Ecto neural progenitor cell (in vitro differentiated cells): Measurements from ENCODE around the gene EVC.

ENCODE experiments used
- DNase-seq: peaks from one replicate; pipeline ENCODE4 v3.0.0-alpha.2; 2018; ENCODE audit warnings: low spot score

EVC gene

DNA sequence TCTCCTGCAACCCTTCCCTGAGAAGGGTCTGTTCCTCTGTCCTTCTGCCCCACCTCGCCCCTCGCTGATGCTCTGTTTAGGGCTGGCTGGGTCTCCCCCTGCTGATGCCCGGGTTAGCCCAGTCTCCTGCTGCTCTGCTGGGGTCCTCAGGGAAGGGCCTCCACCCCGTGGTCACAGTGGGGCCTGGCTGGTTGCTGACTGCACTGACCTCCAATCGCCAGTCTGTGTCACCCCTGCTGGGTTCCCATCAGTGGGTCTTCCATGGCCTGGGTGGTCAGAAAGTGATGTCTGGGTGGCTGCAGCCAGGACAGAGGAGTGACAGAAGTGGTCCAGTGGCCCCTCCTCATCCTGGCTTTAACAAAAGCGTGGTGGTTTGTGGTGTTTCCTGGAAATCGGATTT lies 44.7 kb downstream of the EVC start:
- no peak for DNase-seq

DNA sequence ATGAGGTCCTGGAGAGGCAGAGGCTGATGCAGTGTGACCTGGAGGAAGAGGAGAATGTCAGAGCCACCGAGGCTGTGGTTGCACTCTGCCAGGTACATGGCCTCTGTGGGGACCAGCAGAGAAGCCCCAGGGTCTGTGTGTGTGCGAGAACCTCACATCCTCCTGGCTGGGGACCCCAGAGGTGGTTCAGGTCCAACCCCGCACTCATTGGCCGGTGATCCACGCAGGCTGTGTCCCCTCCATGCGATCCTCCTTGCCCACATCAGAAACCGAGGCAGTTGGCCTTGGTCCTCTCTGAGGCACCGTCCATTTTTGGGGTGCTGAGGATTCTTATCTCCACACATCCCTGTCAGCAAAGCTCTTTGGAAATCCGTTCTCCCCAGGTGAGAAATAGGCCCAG lies 45.3 kb downstream of the EVC start:
- no peak for DNase-seq

- no peak for DNase-seq
These were observed 46.1 kb downstream of the EVC start for GRCh38 chr4:5757091-5757490.

GRCh38 chr4:5757536-5757935 lies 46.5 kb downstream of the EVC start:
- no peak for DNase-seq

DNA sequence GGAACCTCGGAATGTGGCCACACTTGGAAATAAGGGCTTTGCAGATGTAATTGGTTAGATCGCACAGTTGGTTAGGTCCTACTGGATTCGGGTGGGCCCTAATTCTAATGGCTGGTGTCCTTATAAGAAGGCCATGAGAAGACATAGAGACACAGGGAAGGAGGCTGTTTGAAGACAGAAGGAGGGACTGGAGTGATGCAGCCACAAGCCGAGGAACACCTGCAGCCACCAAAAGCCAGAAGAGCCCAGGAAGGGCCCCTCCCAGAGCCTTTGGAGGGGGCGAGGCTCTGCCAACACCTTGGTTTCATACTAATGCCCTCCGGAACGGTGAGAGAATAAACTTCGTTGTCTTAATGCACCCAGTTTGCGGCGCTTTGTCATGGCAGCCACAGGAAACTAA lies 47.0 kb downstream of the EVC start:
- no peak for DNase-seq

- DNase-seq = no peak
These were observed 47.7 kb downstream of the EVC start for GRCh38 chr4:5758741-5759140.

DNA sequence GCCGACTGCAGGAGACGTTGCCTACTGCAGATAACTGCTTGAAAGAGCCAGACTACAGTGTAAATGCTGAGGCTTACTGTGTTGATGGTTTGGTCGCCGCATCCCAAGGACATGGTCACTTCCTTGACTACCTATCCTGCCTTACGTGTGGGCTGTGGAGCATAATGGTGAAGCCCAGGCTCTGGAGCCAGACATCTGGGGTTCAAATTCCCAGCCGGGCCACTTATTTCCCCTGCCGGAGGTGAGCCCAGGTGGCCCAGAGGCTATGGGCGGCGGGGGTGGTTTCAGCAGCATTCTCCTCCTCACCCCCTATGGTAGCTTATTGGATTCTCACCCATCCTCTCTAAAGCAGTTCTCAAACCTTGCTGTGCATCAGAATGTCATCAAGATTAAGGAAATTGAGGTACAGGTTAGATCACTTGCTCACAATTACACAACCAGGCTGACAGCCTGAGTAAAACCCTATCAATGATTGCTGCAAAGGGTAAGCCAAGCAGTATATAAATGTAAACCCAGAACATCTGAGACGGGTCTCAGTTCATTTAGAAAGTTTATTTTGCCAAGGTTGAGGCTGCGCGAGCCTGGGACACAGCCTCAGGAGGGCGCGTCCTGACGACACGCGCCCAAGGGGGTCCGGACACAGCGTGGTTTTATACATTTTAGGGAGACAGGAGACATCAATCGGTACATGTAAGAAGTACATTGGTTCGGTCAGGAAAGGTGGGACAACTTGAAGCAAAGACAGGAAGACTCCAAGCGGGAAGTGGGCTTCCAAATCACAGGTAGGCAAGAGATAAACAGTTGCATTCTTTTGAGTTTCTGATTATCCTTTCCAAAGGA lies 48.5 kb downstream of the EVC start:
- no peak for DNase-seq

DNA sequence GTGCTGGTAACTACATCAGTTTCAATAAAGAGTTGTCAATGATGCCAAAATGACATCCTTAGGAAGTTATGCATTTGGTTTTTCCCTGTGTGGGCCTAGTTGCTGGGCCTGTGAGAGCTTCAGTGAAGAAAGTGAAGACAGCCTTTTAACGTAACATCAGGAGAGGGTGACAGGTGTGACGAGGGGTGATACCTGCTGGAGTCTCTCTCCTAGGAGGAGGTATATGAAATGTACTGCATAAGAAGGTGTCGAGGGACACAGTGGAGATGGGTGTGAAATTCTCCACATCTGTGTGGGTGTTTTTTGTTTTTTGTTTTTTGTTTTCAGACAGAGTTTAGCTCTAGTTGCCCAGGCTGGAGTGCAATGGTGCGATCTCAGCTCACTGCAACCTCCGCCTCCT lies 49.2 kb downstream of the EVC start:
- DNase-seq = no peak

GRCh38 chr4:5760936-5761480 lies 50.0 kb downstream of the EVC start:
- no peak for DNase-seq

DNA sequence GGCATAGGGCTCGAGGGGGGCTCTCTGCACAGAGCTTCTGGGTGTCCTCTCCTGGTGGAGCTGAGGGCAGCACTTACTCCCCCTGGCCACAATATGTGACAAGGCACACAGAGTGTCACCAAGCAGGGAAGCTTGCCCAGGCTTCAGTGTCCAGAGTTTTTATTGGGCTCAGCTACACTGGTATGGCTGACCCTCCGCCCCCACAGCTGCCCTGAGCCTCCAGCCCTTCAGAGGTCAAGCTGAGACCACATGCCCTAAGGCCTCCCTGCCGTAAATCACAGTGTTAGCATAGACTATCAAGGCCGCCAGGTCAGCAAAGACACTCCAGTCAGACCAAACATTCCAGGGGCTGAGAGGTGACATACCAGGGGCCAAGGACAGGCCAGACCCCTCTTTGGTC lies 59.0 kb downstream of the EVC start:
- no peak for DNase-seq

DNA sequence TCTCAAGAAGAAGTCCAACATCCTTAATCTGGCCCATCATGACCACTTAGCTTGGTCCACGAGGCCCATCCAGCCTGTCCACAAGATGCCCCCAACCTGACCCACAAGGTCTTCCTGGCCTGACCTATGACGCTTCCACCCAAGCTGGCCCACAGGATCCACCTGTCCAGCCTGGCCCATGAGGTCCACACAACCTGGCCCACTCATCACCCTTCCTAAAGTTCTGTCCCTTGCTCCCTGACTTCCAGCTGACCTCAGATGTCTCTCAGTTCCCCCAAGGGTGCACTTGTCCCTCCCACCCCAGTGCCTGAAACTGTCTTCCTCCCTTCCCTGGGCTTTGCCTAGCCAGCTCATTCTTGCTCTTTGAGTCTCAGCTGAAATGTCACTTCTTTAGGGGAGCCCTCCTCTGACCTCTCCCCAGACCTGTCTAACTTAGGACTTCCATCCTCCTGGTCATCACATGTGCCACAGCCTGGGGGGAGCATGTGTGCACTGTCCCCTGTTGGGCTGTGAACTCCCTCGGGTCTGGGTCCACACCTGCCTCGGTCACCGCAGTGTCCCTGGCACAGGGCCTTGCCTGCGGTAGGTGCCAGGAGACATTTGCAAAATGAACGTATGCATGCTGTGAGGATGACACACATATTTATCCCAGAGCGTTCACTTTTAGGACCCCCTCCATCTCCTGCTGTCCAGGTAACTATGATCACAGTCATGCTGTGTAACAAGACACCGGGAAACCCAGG lies 61.7 kb downstream of the EVC start:
- no peak for DNase-seq

- no peak for DNase-seq
These were observed 62.2 kb downstream of the EVC start for GRCh38 chr4:5773271-5773555.

- no peak for DNase-seq
These were observed 63.5 kb downstream of the EVC start for GRCh38 chr4:5774416-5775036.

- DNase-seq = no peak
These were observed 65.5 kb downstream of the EVC start for GRCh38 chr4:5776510-5776909.

GRCh38 chr4:5780831-5781480 lies 70.0 kb downstream of the EVC start:
- DNase-seq = no peak

- DNase-seq = no peak
These were observed 70.7 kb downstream of the EVC start for GRCh38 chr4:5781691-5782090.

DNA sequence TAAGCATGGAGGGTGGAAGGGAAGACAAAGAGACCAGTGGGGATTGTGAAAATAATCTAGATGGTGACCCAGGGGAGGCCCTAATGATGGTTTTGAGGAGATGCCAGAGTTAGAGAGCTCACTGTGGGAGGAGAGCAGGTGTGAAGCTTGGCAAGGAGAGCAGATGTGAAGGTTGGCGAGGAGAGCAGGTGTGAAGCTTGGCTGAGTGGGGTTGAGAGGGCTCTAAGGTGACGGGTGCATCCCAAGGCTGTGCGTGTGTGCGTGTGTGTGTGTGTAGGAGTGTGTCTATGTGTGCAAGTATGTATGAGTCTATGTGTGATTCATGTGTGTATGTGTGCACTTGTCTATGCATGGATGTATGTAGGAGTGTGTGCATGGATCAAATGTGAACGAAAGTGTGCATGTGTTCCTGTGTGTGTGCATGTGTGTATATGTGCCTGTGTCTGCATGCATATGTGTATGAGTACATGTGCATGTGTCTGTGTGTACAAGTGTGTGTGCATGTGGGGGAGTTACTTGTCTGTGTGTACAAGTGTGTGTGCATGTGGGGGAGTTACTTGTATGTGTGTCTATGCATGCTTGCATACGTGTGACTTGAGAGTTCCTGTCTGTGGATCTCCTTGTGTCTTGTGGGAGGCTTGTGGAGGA lies 72.0 kb downstream of the EVC start:
- no peak for DNase-seq

DNA sequence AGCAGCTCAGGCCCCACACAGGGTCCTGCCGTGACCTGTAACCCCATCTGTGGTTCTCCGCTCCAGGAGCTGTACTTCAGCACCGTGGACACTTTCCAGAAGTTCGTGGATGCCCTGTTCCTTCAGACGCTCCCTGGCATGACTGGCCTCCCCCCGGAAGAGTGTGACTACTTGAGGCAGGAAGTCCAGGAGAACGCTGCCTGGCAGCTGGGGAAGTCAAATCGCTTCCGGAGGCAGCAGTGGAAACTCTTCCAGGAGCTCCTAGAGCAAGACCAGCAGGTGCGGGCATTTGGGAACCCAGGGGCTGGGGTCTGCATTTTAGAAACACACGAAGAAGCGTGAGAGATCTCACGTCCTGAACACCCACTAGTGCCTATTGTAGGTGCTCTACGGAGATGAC lies 72.5 kb downstream of the EVC start:
- DNase-seq = no peak

DNA sequence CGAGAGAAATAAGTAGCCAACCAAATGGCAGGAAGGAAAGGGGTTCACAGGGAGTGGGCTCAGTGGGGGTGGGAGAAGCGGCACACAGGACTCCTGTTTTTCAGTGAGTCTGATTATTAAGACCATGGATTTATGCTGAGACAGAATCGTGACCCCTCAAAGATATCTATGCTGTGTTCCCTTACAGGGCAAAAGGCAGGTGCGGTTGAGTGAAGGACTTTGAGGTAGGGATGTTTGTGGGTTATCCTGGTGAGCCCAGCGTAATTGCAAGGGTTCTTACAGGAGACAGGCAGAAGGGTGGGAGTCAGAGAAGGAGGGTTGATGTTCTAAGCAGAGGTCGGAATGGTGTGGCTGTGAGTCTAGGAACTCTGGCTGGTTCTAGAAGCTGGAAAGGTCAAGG lies 73.0 kb downstream of the EVC start:
- DNase-seq = no peak

DNA sequence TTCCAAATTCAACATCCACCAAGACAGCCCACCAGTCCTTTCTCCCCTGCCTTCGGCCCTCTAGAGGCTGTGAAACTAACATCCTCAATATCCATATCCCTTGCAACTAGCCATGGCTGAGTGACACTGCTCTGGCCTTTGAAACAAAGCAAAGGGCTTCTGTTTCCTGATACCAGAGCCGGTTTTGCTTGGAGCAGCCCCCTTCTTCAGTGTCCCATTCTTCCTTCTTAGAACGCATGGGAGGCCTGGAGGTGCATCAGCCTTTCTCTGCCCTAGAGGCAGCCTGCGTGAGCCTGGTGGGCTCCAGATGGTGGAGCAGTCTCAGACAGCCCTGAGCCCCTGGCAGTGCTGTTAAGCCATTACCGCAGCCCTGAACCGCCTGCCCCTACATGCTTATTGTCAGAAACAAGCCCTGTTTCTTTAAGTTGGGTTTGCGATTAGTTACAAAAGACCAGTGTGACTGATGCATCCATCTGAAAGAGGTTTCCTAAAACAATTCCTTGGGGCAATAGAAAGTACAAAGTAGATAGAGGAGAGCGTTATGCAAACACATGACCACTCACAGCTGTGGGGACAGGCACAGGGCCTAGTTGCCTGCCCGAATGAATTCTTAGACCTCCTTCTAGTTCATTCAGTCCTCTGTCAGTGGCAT lies 74.1 kb downstream of the EVC start:
- peak; percentile 59 for DNase-seq
